ENCODE results near the gene AMMECR1.

AMMECR1 gene

GRCh38 chrX:110167952-110168451 is 149.9 kb downstream of the AMMECR1 start:
- H3K36me3 ChIP-seq (ENCODE audit: insufficient read depth, low read length) = peaks cover 27% of the 10 kb centered on the region; the same call in 1 of the 2 replicates
- no peaks in the 10 kb centered on the region for H3K27me3 ChIP-seq (ENCODE audit: insufficient read depth, low read length, poor library complexity, severe bottlenecking)
- 0 out of 2 replicates have a peak, but pooled peaks cover 3% of the 10 kb centered on the region for H3K79me2 ChIP-seq (ENCODE audit: insufficient read depth, low read length)
- no peak overlapping the region for H3K4me3 ChIP-seq (ENCODE audit: low read length, poor library complexity, severe bottlenecking)
- H3K9ac ChIP-seq (ENCODE audit: low read depth, low read length, poor library complexity, severe bottlenecking) = no peak overlapping the region
- no peaks in the 10 kb centered on the region for H3K9me3 ChIP-seq (ENCODE audit: insufficient read depth, low read depth, low read length)
- no peak overlapping the region for H2AFZ ChIP-seq (ENCODE audit: low read length)
- H3K9me2 ChIP-seq (replicated peaks; ENCODE audit: low read depth, low read length) = no peaks in the 10 kb centered on the region
- H3F3A ChIP-seq (ENCODE audit: low read depth) = no peaks in the 10 kb centered on the region
- TF ChIP-seq CTCF (conservative IDR thresholded peaks at IDR 0.05; ENCODE audit: low read length) (peak; percentile 77), EZH2phosphoT487 (IDR thresholded peaks at IDR 0.05; ENCODE audit: borderline replicate concordance) (no peak)
- no peak overlapping the region for H3K4me2 ChIP-seq (ENCODE audit: low read depth, low read length, poor library complexity, severe bottlenecking)
- H3K4me1 ChIP-seq (ENCODE audit: insufficient read depth, low read length, poor library complexity, severe bottlenecking) = peaks cover 5% of the 10 kb centered on the region
- H4K20me1 ChIP-seq (ENCODE audit: insufficient read depth, low read length, poor library complexity, severe bottlenecking) = peaks cover 2% of the 10 kb centered on the region

- no peaks in the 10 kb centered on the region for H3F3A ChIP-seq (ENCODE audit: low read depth)
- no peak overlapping the region for H3K4me2 ChIP-seq (ENCODE audit: low read depth, low read length, poor library complexity, severe bottlenecking)
- H3K27me3 ChIP-seq (ENCODE audit: insufficient read depth, low read length, poor library complexity, severe bottlenecking) = no peaks in the 10 kb centered on the region
- peaks cover 5% of the 10 kb centered on the region for H3K4me1 ChIP-seq (ENCODE audit: insufficient read depth, low read length, poor library complexity, severe bottlenecking)
- H4K20me1 ChIP-seq (ENCODE audit: insufficient read depth, low read length, poor library complexity, severe bottlenecking) = peaks cover 9% of the 10 kb centered on the region
- no peak overlapping the region for H3K4me3 ChIP-seq (ENCODE audit: low read length, poor library complexity, severe bottlenecking)
- H3K79me2 ChIP-seq (ENCODE audit: insufficient read depth, low read length) = peaks cover 12% of the 10 kb centered on the region
- no peaks in the 10 kb centered on the region for H3K9me2 ChIP-seq (replicated peaks; ENCODE audit: low read depth, low read length)
- no peaks in the 10 kb centered on the region for H3K9me3 ChIP-seq (ENCODE audit: insufficient read depth, low read depth, low read length)
- no peak for TF ChIP-seq EZH2phosphoT487 (IDR thresholded peaks at IDR 0.05; ENCODE audit: borderline replicate concordance)
- TF ChIP-seq CTCF (conservative IDR thresholded peaks at IDR 0.05; ENCODE audit: low read length) = no peak
- no peak overlapping the region for H3K9ac ChIP-seq (ENCODE audit: low read depth, low read length, poor library complexity, severe bottlenecking)
- no peak overlapping the region for H2AFZ ChIP-seq (ENCODE audit: low read length)
- H3K36me3 ChIP-seq (ENCODE audit: insufficient read depth, low read length) = peaks cover 7% of the 10 kb centered on the region; the same call in 1 of the 2 replicates
Measured at GRCh38 chrX:110163488-110163887, 154.4 kb downstream of the AMMECR1 start.

GRCh38 chrX:110162867-110163266 is 155.0 kb downstream of the AMMECR1 start:
- no peak overlapping the region for H3K9ac ChIP-seq (ENCODE audit: low read depth, low read length, poor library complexity, severe bottlenecking)
- H3K27me3 ChIP-seq (ENCODE audit: insufficient read depth, low read length, poor library complexity, severe bottlenecking) = no peaks in the 10 kb centered on the region
- H4K20me1 ChIP-seq (ENCODE audit: insufficient read depth, low read length, poor library complexity, severe bottlenecking) = peaks cover 9% of the 10 kb centered on the region
- no peaks in the 10 kb centered on the region for H3F3A ChIP-seq (ENCODE audit: low read depth)
- H3K9me3 ChIP-seq (ENCODE audit: insufficient read depth, low read depth, low read length) = no peaks in the 10 kb centered on the region
- H3K4me3 ChIP-seq (ENCODE audit: low read length, poor library complexity, severe bottlenecking) = no peak overlapping the region
- peaks cover 12% of the 10 kb centered on the region for H3K79me2 ChIP-seq (ENCODE audit: insufficient read depth, low read length)
- H3K9me2 ChIP-seq (replicated peaks; ENCODE audit: low read depth, low read length) = no peaks in the 10 kb centered on the region
- H3K4me1 ChIP-seq (ENCODE audit: insufficient read depth, low read length, poor library complexity, severe bottlenecking) = peaks cover 5% of the 10 kb centered on the region
- TF ChIP-seq CTCF (conservative IDR thresholded peaks at IDR 0.05; ENCODE audit: low read length) (no peak), EZH2phosphoT487 (IDR thresholded peaks at IDR 0.05; ENCODE audit: borderline replicate concordance) (no peak)
- H3K36me3 ChIP-seq (ENCODE audit: insufficient read depth, low read length) = peaks cover 7% of the 10 kb centered on the region; the same call in 1 of the 2 replicates
- H2AFZ ChIP-seq (ENCODE audit: low read length) = no peak overlapping the region
- H3K4me2 ChIP-seq (ENCODE audit: low read depth, low read length, poor library complexity, severe bottlenecking) = no peak overlapping the region

Data from Loucy (cell line).